ENCODE results near the gene POU2AF1. TPM values are rescaled to one million over a fixed set of nuclear protein-coding genes. Genes with fewer than 3 reads are reported as not detected.

The POU2AF1 gene
- polyA plus RNA-seq, 1 donor from 2014 or later = not detected

DNA sequence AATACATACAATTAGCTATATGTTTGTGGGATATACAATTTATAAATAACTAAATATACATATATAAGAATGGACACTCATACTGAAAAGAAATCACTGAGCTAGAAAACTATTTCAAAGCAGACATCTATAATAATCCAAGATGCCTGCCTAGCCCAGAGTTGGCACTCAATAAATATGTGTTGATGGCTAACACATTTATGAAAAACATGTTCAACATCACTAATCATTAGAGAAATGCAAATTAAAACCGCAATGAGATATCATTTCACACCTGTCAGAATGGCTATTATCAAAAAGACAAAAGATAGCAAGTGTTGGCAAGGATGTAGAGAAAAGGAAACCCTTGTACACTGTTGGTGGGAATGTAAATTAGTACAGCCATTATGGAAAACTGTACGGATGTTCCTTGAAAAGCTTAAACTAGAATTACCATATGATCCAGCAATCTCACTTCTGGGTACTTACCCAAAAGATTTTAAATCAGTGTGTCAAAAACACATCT is 29.8 kb downstream of the POU2AF1 start:
- Histone ChIP-seq H3K36me3 (ENCODE audit: insufficient read depth, low read length) (no peaks in the 10 kb centered on the region), H3K9me2 (ENCODE audit: insufficient read depth, low read length) (no peaks in the 10 kb centered on the region), H3K27me3 (ENCODE audit: insufficient read depth, low read depth, low read length) (no peaks in the 10 kb centered on the region), H3K27ac (ENCODE audit: low read length) (no peak overlapping the region), H3K4me2 (ENCODE audit: low read length) (no peak overlapping the region), H3F3A (ENCODE audit: insufficient read depth, low read length, poor library complexity, severe bottlenecking) (no peaks in the 10 kb centered on the region), H3K79me2 (replicated peaks; ENCODE audit: insufficient read depth, low read length) (no peaks in the 10 kb centered on the region), H2AFZ (ENCODE audit: low read depth, low read length) (no peak overlapping the region), H3K9ac (ENCODE audit: low read length) (no peak overlapping the region), H4K20me1 (ENCODE audit: insufficient read depth) (no peaks in the 10 kb centered on the region), H3K4me3 (ENCODE audit: low read length) (no peak overlapping the region), H3K9me3 (ENCODE audit: low read length) (no peaks in the 10 kb centered on the region)
- TF ChIP-seq EP300 (conservative IDR thresholded peaks at IDR 0.05; ENCODE audit: poor library complexity, severe bottlenecking) (no peak), EZH2 (IDR thresholded peaks at IDR 0.05; ENCODE audit: borderline replicate concordance, insufficient read depth, low read length, poor library complexity, severe bottlenecking) (no peak), TAF1 (IDR thresholded peaks at IDR 0.05; ENCODE audit: low read depth) (no peak), MXI1 (conservative IDR thresholded peaks at IDR 0.05; ENCODE audit: poor library complexity, severe bottlenecking) (no peak), RAD21 (conservative IDR thresholded peaks at IDR 0.05) (no peak)

GRCh38 chr11:111348147-111348546 is 30.9 kb downstream of the POU2AF1 start:
- H3F3A ChIP-seq (ENCODE audit: insufficient read depth, low read length, poor library complexity, severe bottlenecking) = no peaks in the 10 kb centered on the region
- H3K9me2 ChIP-seq (ENCODE audit: insufficient read depth, low read length) = no peaks in the 10 kb centered on the region
- H2AFZ ChIP-seq (ENCODE audit: low read depth, low read length) = no peak overlapping the region
- H3K36me3 ChIP-seq (ENCODE audit: insufficient read depth, low read length) = no peaks in the 10 kb centered on the region
- no peak overlapping the region for H3K4me3 ChIP-seq (ENCODE audit: low read length)
- H3K9ac ChIP-seq (ENCODE audit: low read length) = no peak overlapping the region
- no peaks in the 10 kb centered on the region for H3K79me2 ChIP-seq (replicated peaks; ENCODE audit: insufficient read depth, low read length)
- no peaks in the 10 kb centered on the region for H3K9me3 ChIP-seq (ENCODE audit: low read length)
- no peaks in the 10 kb centered on the region for H3K27me3 ChIP-seq (ENCODE audit: insufficient read depth, low read depth, low read length)
- TF ChIP-seq EZH2 (IDR thresholded peaks at IDR 0.05; ENCODE audit: borderline replicate concordance, insufficient read depth, low read length, poor library complexity, severe bottlenecking) (no peak), TAF1 (IDR thresholded peaks at IDR 0.05; ENCODE audit: low read depth) (no peak), SMC3 (conservative IDR thresholded peaks at IDR 0.05; ENCODE audit: poor library complexity) (no peak), REST (IDR thresholded peaks at IDR 0.05; ENCODE audit: borderline replicate concordance) (no peak), EP300 (conservative IDR thresholded peaks at IDR 0.05; ENCODE audit: poor library complexity, severe bottlenecking) (no peak), RAD21 (conservative IDR thresholded peaks at IDR 0.05) (no peak), POLR2AphosphoS5 (IDR thresholded peaks at IDR 0.05) (no peak), MXI1 (conservative IDR thresholded peaks at IDR 0.05; ENCODE audit: poor library complexity, severe bottlenecking) (no peak)
- TF ChIP-seq, protein P1, sequence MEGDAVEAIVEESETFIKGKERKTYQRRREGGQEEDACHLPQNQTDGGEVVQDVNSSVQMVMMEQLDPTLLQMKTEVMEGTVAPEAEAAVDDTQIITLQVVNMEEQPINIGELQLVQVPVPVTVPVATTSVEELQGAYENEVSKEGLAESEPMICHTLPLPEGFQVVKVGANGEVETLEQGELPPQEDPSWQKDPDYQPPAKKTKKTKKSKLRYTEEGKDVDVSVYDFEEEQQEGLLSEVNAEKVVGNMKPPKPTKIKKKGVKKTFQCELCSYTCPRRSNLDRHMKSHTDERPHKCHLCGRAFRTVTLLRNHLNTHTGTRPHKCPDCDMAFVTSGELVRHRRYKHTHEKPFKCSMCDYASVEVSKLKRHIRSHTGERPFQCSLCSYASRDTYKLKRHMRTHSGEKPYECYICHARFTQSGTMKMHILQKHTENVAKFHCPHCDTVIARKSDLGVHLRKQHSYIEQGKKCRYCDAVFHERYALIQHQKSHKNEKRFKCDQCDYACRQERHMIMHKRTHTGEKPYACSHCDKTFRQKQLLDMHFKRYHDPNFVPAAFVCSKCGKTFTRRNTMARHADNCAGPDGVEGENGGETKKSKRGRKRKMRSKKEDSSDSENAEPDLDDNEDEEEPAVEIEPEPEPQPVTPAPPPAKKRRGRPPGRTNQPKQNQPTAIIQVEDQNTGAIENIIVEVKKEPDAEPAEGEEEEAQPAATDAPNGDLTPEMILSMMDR (IDR thresholded peaks at IDR 0.05; ENCODE audit: poor library complexity, severe bottlenecking) = no peak
- H4K20me1 ChIP-seq (ENCODE audit: insufficient read depth) = no peaks in the 10 kb centered on the region
- H3K27ac ChIP-seq (ENCODE audit: low read length) = no peak overlapping the region
- H3K4me2 ChIP-seq (ENCODE audit: low read length) = no peak overlapping the region
